Tibial artery (tissue), 4 donors: ENCODE data around the gene PLA1A.

ENCODE experiments used
- DNase-seq, 2 donors: peaks; one replicate each; pipeline ENCODE4 v3.0.0-alpha.2; 2019
- H3K27ac ChIP-seq, 2 donors: fragments of 200-600 bp; sonication (generic) in 1 of 2; 1 replicate in 1 of 2; 2 replicates in 1 of 2; pipeline ENCODE4 v1.5.1; 2018 to 2019; ENCODE audit warnings: mild to moderate bottlenecking in 1 of 2
- H3K27me3 ChIP-seq, 2 donors: fragments of 200-600 bp; sonication (generic) in 1 of 2; one replicate each; pipeline versions ENCODE4 v1.5.1 to v1.6.0; 2016 to 2019
- H3K36me3 ChIP-seq, 3 donors: fragments of 200-600 bp; sonication (generic) in 2 of 3; one replicate each; pipeline ENCODE4 v1.5.1; 2016 to 2019; ENCODE audit warnings: mild to moderate bottlenecking in 2 of 3
- H3K4me1 ChIP-seq, 4 donors: fragments of 200-600 bp; sonication (generic) in 2 of 4; 1 replicate in 3 of 4; 2 replicates in 1 of 4; pipeline ENCODE4 v1.5.1; 2016 to 2019
- H3K4me3 ChIP-seq, 2 donors: fragments of 200-600 bp; sonication (generic) in 1 of 2; 1 replicate in 1 of 2; 2 replicates in 1 of 2; pipeline ENCODE4 v1.5.1; 2018 to 2019; ENCODE audit warnings: mild to moderate bottlenecking in 2 of 2
- H3K9me3 ChIP-seq, 3 donors: fragments of 200-600 bp; sonication (generic) in 1 of 3; one replicate each; pipeline ENCODE4 v1.5.1; 2016 to 2019
- CTCF ChIP-seq, 2 experiments: fragments of 200-600 bp in 1 of 2; fragments of 450-650 bp in 1 of 2; IDR thresholded peaks; one replicate each; pipeline ENCODE4 v1.5.1; 2017 to 2019; ENCODE audit warnings: antibody characterized with exemption in 2 of 2, mild to moderate bottlenecking in 1 of 2, moderate library complexity in 1 of 2
- intact Hi-C: fragments of 100-400 bp; cut with DNase I; formaldehyde crosslinking; loops from one replicate; pipeline ENCODE4 v1.15.0; 2023; ENCODE audit warnings: low total_unique reads

PLA1A gene

GRCh38 chr3:119580067-119580760, 17.5 kb upstream of the PLA1A start:
- Histone ChIP-seq H3K4me1 (peaks cover 0 to 14% (median 3%) of the 10 kb centered on the region in 4 donors), H3K9me3 (no peaks in the 10 kb centered on the region), H3K36me3 (no peaks in the 10 kb centered on the region), H3K4me3 (peak overlapping the region; percentile 68 to 74), H3K27ac (peak overlapping the region; percentile 91 to 93), H3K27me3 (no peaks in the 10 kb centered on the region)
- no peak for TF ChIP-seq CTCF (IDR thresholded peaks at IDR 0.05)
- DNase-seq = peak; percentile 37 to 66
- intact Hi-C loops = no loop called here

- no peak overlapping the region for H3K4me3 ChIP-seq
- H3K9me3 ChIP-seq = no peaks in the 10 kb centered on the region
- DNase-seq = no peak
- H3K4me1 ChIP-seq = peaks cover 0 to 14% (median 3%) of the 10 kb centered on the region in 4 donors
- intact Hi-C loops = no loop called here
- H3K27ac ChIP-seq = no peak overlapping the region
- H3K27me3 ChIP-seq = no peaks in the 10 kb centered on the region
- no peak for TF ChIP-seq CTCF (IDR thresholded peaks at IDR 0.05)
- peaks cover 0 to 5% (median under 1%) of the 10 kb centered on the region in 3 donors for H3K36me3 ChIP-seq
Measured at GRCh38 chr3:119582178-119582577, 15.5 kb upstream of the PLA1A start.

GRCh38 chr3:119585208-119585607, 12.5 kb upstream of the PLA1A start:
- Histone ChIP-seq H3K4me1 (peaks cover 0 to 7% (median 3%) of the 10 kb centered on the region in 4 donors), H3K9me3 (no peaks in the 10 kb centered on the region), H3K27ac (no peak overlapping the region), H3K36me3 (peaks cover 0 to 5% (median 5%) of the 10 kb centered on the region in 3 donors), H3K27me3 (no peaks in the 10 kb centered on the region), H3K4me3 (no peak overlapping the region)
- no peak for TF ChIP-seq CTCF (IDR thresholded peaks at IDR 0.05)
- intact Hi-C loops = no loop called here
- no peak for DNase-seq

DNA sequence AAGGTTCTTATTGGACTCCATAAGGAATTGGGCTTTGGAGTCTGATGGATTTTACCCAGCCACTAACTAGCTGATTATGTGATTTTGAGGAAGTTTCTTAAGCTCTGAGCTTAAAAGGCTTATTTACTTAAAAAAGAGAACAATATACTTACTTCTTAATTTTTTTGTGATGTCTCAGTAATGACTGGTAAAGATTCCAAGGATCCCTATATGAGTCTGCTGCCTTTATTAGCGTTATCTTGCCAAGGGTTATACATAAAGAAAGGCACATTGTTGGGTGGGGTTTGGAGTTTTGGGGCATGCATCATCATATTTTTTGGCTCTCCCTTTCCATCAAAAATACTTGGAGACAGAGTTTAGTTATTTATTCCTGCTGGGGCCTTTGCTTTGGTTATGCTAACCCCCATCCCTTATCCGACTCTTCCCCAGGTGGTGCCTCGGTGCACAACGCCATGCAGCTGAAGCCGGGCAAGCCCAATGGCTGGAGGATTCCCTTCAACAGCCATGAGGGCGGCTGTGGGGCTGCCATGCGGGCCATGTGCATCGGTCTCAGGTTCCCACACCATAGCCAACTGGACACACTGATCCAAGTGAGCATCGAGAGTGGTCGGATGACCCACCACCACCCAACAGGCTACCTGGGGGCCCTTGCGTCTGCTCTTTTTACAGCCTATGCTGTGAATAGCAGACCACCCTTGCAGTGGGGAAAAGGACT, 11.7 kb upstream of the PLA1A start:
- H3K27ac ChIP-seq = no peak overlapping the region
- no peaks in the 10 kb centered on the region for H3K27me3 ChIP-seq
- no peaks in the 10 kb centered on the region for H3K4me1 ChIP-seq
- no peak for TF ChIP-seq CTCF (IDR thresholded peaks at IDR 0.05)
- peaks cover 0 to 5% (median 5%) of the 10 kb centered on the region in 3 donors for H3K36me3 ChIP-seq
- no peak for DNase-seq
- no peaks in the 10 kb centered on the region for H3K9me3 ChIP-seq
- no peak overlapping the region for H3K4me3 ChIP-seq
- intact Hi-C loops = no loop called here

DNA sequence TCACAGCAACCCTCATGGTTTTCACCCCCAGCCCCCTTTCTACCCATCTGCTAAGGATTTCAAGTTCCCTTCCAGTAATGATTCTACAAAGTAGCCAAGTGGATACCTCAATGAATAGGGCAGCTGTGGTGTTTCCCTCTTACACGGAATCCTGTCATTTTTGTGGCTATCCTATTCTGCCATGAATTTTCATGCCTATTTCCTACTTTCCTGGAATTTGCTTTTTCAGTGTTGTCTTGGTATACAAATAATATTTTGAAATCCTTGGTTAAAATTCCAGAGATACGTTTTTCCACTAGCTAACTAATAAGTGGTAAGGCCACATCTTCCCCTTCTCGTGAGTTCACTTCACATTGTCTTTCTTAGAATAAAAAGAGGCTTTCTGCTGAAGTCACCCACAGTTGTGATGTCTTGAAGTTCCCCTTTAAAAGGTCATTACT, 10.9 kb upstream of the PLA1A start:
- no peak for TF ChIP-seq CTCF (IDR thresholded peaks at IDR 0.05)
- Histone ChIP-seq H3K4me1 (no peaks in the 10 kb centered on the region), H3K4me3 (no peak overlapping the region), H3K9me3 (no peaks in the 10 kb centered on the region), H3K27ac (no peak overlapping the region), H3K36me3 (peaks cover 0 to 5% (median 5%) of the 10 kb centered on the region in 3 donors), H3K27me3 (no peaks in the 10 kb centered on the region)
- no peak for DNase-seq
- intact Hi-C loops = no loop called here
